MCF 10A (cell line): Measurements from ENCODE around the gene SLC26A11. TPM values are rescaled to one million over a fixed set of nuclear protein-coding genes. Genes with fewer than 3 reads are reported as not detected.

Experiments
- BruUV-seq: library from RNA; stranded (reverse); fragments of 400-500 nt; replicated peaks from 2 replicates; lab custom pipeline; 2021; lab: Mats Ljungman, UMichigan
- CTCF ChIA-PET: fragments of 300-600 bp; sonication (Branson Sonifier 250); formaldehyde crosslinking; extraction: SDS; loops from one replicate; lab custom pipeline; 2021; ENCODE audit warnings: antibody characterized with exemption, inconsistent platforms; lab: Yijun Ruan, JAX
- POLR2A ChIA-PET: fragments of 300-600, 350-650 bp; sonication (Branson Sonifier 250); formaldehyde crosslinking; extraction: SDS; loops from one replicate; lab custom pipeline; 2020; ENCODE audit warnings: antibody characterized with exemption, inconsistent platforms; lab: Yijun Ruan, JAX
- DNase-seq: peaks from one replicate; pipeline ENCODE4 v3.0.0-alpha.2; 2018; ENCODE audit not compliant: unreplicated experiment
- H3K27ac Mint-ChIP-seq: one replicate; pipeline ENCODE4 v1.8.0; 2022; ENCODE audit warnings: mild to moderate bottlenecking, low read depth, mixed read lengths; ENCODE audit not compliant: unreplicated experiment
- H3K27me3 Mint-ChIP-seq: one replicate; pipeline ENCODE4 v1.8.0; 2022; ENCODE audit warnings: mixed read lengths; ENCODE audit not compliant: insufficient read depth, unreplicated experiment
- H3K36me3 Mint-ChIP-seq: one replicate; pipeline ENCODE4 v1.8.0; 2022; ENCODE audit warnings: mild to moderate bottlenecking, moderate library complexity, mixed read lengths; ENCODE audit not compliant: insufficient read depth, unreplicated experiment
- H3K4me1 Mint-ChIP-seq: one replicate; pipeline ENCODE4 v1.8.0; 2022; ENCODE audit warnings: mixed read lengths; ENCODE audit not compliant: insufficient read depth, unreplicated experiment
- H3K4me3 Mint-ChIP-seq: one replicate; pipeline ENCODE4 v1.8.0; 2022; ENCODE audit warnings: mild to moderate bottlenecking, moderate library complexity, mixed read lengths; ENCODE audit not compliant: unreplicated experiment
- H3K9me3 Mint-ChIP-seq: one replicate; pipeline ENCODE4 v1.8.0; 2022; ENCODE audit warnings: mixed read lengths; ENCODE audit not compliant: unreplicated experiment
- intact Hi-C: fragments of 100-400 bp; cut with micrococcal nuclease; formaldehyde crosslinking; loops from 2 replicates; pipeline ENCODE4 v1.14.1; 2022
- total RNA-seq: library from RNA; stranded (reverse); gene quantifications from 2 replicates; pipeline ENCODE4 v1.2.3, GENCODE V29; 2022
- TF ChIP-seq, protein P1 (sequence below): fragments of 200-600 bp; IDR thresholded peaks from one replicate; pipeline ENCODE4 v1.8.0; 2022; ENCODE audit warnings: antibody characterized with exemption, mild to moderate bottlenecking; ENCODE audit not compliant: unreplicated experiment

Gene SLC26A11
- total RNA-seq, 1 experiment from 2014 or later, result 11.7 TPM

DNA sequence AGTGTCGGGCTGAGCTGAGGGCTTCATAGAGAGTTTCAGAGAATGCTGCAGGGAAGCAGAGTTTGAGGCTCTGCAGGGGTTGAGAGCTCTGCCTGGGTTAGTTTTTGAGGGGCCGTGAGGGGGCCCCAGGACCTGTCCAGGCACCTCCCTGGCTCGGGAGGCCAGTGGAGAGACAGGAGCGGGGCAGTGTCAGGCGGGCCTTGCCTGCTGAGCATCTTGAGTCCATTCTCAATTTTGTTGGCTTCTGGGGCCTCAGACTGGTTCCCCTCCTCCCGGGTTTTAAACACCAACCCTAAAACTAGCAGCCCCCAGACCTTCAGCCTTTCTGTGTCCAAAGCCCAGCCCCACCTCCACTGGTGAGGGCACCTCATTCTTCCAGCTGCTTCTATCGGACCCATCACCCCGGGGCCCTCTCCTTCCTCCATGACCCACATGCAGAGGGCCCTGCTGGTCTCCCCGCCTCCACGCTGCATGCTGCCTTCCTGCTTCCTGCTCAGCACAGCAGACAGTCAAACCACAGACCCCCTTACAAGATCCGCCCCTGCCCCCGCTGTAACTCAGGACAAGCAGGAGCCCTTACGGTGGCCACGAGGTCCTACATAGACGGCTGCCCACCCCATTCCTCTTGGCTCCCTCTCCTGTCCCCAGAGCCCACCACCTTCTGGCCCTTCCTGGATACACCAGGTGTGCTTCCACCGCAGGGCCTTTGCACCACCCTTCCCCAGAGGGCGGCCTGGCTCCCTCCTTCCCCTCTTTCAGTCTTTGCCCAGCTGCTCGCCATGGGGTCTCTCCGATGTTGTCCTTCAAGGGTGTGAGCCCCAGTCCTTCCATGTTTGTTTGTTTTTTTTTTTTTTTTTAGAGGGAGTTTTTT, 44.2 kb downstream of the SLC26A11 start:
- Mint-ChIP-seq H3K4me3 (peak overlapping the region; percentile 11), H3K27me3 (no peaks in the 10 kb centered on the region), H3K36me3 (peaks cover 27% of the 10 kb centered on the region), H3K4me1 (peaks cover 6% of the 10 kb centered on the region), H3K9me3 (no peaks in the 10 kb centered on the region), H3K27ac (no peak overlapping the region)
- intact Hi-C loops, result no loop called here
- BruUV-seq, result no TSS peak
- CTCF ChIA-PET, result interaction anchor here (0.6 kb wide), 1 partner anchor 69 kb away, joined by 4 read pairs; no protein-coding TSS in a partner anchor
- no peak for DNase-seq
- POLR2A ChIA-PET, result interaction anchor here (0.8 to 0.9 kb wide), 2 partner anchors 11 to 13 kb away, joined by 3 read pairs; no protein-coding TSS in a partner anchor
- TF ChIP-seq, protein P1, sequence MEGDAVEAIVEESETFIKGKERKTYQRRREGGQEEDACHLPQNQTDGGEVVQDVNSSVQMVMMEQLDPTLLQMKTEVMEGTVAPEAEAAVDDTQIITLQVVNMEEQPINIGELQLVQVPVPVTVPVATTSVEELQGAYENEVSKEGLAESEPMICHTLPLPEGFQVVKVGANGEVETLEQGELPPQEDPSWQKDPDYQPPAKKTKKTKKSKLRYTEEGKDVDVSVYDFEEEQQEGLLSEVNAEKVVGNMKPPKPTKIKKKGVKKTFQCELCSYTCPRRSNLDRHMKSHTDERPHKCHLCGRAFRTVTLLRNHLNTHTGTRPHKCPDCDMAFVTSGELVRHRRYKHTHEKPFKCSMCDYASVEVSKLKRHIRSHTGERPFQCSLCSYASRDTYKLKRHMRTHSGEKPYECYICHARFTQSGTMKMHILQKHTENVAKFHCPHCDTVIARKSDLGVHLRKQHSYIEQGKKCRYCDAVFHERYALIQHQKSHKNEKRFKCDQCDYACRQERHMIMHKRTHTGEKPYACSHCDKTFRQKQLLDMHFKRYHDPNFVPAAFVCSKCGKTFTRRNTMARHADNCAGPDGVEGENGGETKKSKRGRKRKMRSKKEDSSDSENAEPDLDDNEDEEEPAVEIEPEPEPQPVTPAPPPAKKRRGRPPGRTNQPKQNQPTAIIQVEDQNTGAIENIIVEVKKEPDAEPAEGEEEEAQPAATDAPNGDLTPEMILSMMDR, result no peak

DNA sequence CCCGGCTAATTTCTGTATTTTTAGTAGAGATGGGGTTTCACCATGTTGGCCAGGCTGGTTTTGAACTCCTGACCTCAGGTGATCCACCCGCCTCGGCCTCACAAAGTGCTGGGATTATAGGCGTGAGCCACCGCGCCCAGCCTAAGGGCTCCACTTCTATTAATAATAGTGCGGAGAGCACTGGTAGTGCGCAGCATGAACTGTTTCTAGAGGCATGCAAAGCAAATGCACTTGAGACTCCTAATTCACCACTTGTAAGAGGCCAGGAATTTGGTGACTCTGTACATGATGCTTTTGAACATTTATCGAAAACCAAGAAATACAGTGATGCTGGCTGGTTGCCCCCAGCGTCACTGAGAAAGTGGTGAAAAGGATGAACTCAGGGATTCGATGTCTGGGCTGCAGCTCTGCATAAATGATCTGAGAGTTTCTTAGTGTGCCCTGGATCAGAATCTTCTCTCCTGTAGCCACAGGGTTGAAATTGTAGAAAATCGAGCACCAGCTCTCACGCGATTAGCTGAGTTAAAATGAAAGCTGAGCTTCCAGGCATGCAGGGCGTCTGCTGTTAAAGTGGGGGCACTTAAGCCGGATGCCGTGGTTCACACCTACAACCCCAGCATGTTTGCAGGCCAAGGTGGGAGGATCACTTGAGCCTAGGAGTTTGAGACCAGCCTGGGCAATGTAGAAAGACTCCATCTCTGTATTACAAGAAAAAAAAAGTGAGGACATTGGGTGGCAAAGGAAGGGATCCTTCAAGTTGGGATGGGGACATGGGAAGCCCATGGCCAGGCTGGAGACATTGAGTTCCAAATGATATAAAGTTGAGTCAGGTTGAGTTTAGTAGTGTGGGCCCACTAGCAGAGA, 45.2 kb downstream of the SLC26A11 start:
- Mint-ChIP-seq H3K9me3 (no peaks in the 10 kb centered on the region), H3K27me3 (no peaks in the 10 kb centered on the region), H3K36me3 (peaks cover 27% of the 10 kb centered on the region), H3K4me3 (no peak overlapping the region), H3K27ac (no peak overlapping the region), H3K4me1 (peaks cover 6% of the 10 kb centered on the region)
- DNase-seq, result no peak
- TF ChIP-seq, protein P1, result no peak
- BruUV-seq, result no TSS peak
- POLR2A ChIA-PET, result interaction anchor here (0.6 to 1.1 kb wide), 2 partner anchors 12 to 1830 kb away, joined by 3 to 5 read pairs; no protein-coding TSS in a partner anchor
- CTCF ChIA-PET, result interaction anchor here (0.6 kb wide), 1 partner anchor 276 kb away, joined by 3 read pairs; no protein-coding TSS in a partner anchor
- intact Hi-C loops, result no loop called here

DNA sequence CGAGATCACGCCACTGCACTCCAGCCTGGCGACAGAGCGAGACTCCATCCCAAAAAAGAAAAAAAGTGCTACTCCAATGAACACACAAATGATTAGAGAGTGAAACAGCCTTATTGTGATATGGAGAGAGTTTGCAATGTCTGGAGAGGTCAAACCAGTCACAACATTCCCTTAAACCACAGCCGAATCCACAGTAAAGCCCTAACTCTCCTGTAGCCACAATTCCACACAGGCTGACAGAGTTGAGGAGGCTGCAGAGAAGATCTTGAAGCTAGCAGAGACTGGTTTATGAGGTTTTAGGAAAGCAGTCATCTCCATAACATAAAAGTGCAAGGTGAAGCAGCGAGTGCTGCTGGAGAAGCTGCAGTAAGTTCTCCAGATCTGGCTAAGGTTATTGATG, 47.2 kb downstream of the SLC26A11 start:
- ChIA-PET POLR2A (interaction anchor here (1.1 to 1.5 kb wide), 2 partner anchors 11 to 12 kb away, joined by 3 to 5 read pairs; no protein-coding TSS in a partner anchor), CTCF (interaction anchor here (0.7 kb wide), 1 partner anchor 112 kb away, joined by 4 read pairs; no protein-coding TSS in a partner anchor)
- intact Hi-C loops, result no loop called here
- Mint-ChIP-seq H3K27ac (no peak overlapping the region), H3K4me3 (no peak overlapping the region), H3K9me3 (no peaks in the 10 kb centered on the region), H3K27me3 (no peaks in the 10 kb centered on the region), H3K36me3 (peaks cover 27% of the 10 kb centered on the region), H3K4me1 (no peaks in the 10 kb centered on the region)
- BruUV-seq, result no TSS peak
- no peak for DNase-seq
- TF ChIP-seq, protein P1, result no peak
